ENCODE results near the gene CIB1. TPM values are rescaled to one million over a fixed set of nuclear protein-coding genes. Genes with fewer than 3 reads are reported as not detected.

Gene CIB1
- total RNA-seq, 1 experiment from 2014 or later: 40.0 TPM

- in situ Hi-C loops (cut with HindIII; ENCODE audit: low pct_unique_long_range_greater_than_20kb, low sequenced_read_pairs): no loop called here
- no peak for DNase-seq (ENCODE audit: low read depth, low spot score)
These were observed 8.7 kb downstream of the CIB1 start for GRCh38 chr15:90225047-90225446.

- in situ Hi-C loops (cut with HindIII; ENCODE audit: low pct_unique_long_range_greater_than_20kb, low sequenced_read_pairs): no loop called here
- no peak for DNase-seq (ENCODE audit: low read depth, low spot score)
These were observed 10.1 kb downstream of the CIB1 start for GRCh38 chr15:90223441-90224165.

GRCh38 chr15:90222547-90222946 is 11.2 kb downstream of the CIB1 start:
- no peak for DNase-seq (ENCODE audit: low read depth, low spot score)
- in situ Hi-C loops (cut with HindIII; ENCODE audit: low pct_unique_long_range_greater_than_20kb, low sequenced_read_pairs): no loop called here

GRCh38 chr15:90221246-90221900 is 12.4 kb downstream of the CIB1 start:
- peak; percentile 88 for DNase-seq (ENCODE audit: low read depth, low spot score)
- in situ Hi-C loops (cut with HindIII; ENCODE audit: low pct_unique_long_range_greater_than_20kb, low sequenced_read_pairs): no loop called here

- peak; percentile 50 for DNase-seq (ENCODE audit: low read depth, low spot score)
- in situ Hi-C loops (cut with HindIII; ENCODE audit: low pct_unique_long_range_greater_than_20kb, low sequenced_read_pairs): no loop called here
These were observed 14.2 kb downstream of the CIB1 start for GRCh38 chr15:90219421-90220141.

- DNase-seq (ENCODE audit: low read depth, low spot score): no peak
- in situ Hi-C loops (cut with HindIII; ENCODE audit: low pct_unique_long_range_greater_than_20kb, low sequenced_read_pairs): no loop called here
These were observed 15.9 kb downstream of the CIB1 start for GRCh38 chr15:90217671-90218394.

GRCh38 chr15:90214553-90215196 is 19.1 kb downstream of the CIB1 start:
- in situ Hi-C loops (cut with HindIII; ENCODE audit: low pct_unique_long_range_greater_than_20kb, low sequenced_read_pairs): no loop called here
- peak; percentile 54 for DNase-seq (ENCODE audit: low read depth, low spot score)

GRCh38 chr15:90213818-90214204 is 19.9 kb downstream of the CIB1 start:
- DNase-seq (ENCODE audit: low read depth, low spot score): no peak
- in situ Hi-C loops (cut with HindIII; ENCODE audit: low pct_unique_long_range_greater_than_20kb, low sequenced_read_pairs): no loop called here

- in situ Hi-C loops (cut with HindIII; ENCODE audit: low pct_unique_long_range_greater_than_20kb, low sequenced_read_pairs): no loop called here
- DNase-seq (ENCODE audit: low read depth, low spot score): no peak
These were observed 20.5 kb downstream of the CIB1 start for GRCh38 chr15:90213122-90213817.

- DNase-seq (ENCODE audit: low read depth, low spot score): no peak
- in situ Hi-C loops (cut with HindIII; ENCODE audit: low pct_unique_long_range_greater_than_20kb, low sequenced_read_pairs): no loop called here
These were observed 21.3 kb downstream of the CIB1 start for GRCh38 chr15:90212221-90213098.

GRCh38 chr15:90211440-90212143 is 22.1 kb downstream of the CIB1 start:
- in situ Hi-C loops (cut with HindIII; ENCODE audit: low pct_unique_long_range_greater_than_20kb, low sequenced_read_pairs): no loop called here
- DNase-seq (ENCODE audit: low read depth, low spot score): no peak

GRCh38 chr15:90211009-90211408 is 22.7 kb downstream of the CIB1 start:
- no peak for DNase-seq (ENCODE audit: low read depth, low spot score)
- in situ Hi-C loops (cut with HindIII; ENCODE audit: low pct_unique_long_range_greater_than_20kb, low sequenced_read_pairs): no loop called here

- in situ Hi-C loops (cut with HindIII; ENCODE audit: low pct_unique_long_range_greater_than_20kb, low sequenced_read_pairs): no loop called here
- DNase-seq (ENCODE audit: low read depth, low spot score): no peak
These were observed 23.1 kb downstream of the CIB1 start for GRCh38 chr15:90210593-90210992.

GRCh38 chr15:90209591-90209990 is 24.1 kb downstream of the CIB1 start:
- DNase-seq (ENCODE audit: low read depth, low spot score): no peak
- in situ Hi-C loops (cut with HindIII; ENCODE audit: low pct_unique_long_range_greater_than_20kb, low sequenced_read_pairs): no loop called here

GRCh38 chr15:90208356-90208755 is 25.4 kb downstream of the CIB1 start:
- in situ Hi-C loops (cut with HindIII; ENCODE audit: low pct_unique_long_range_greater_than_20kb, low sequenced_read_pairs): no loop called here
- no peak for DNase-seq (ENCODE audit: low read depth, low spot score)

- in situ Hi-C loops (cut with HindIII; ENCODE audit: low pct_unique_long_range_greater_than_20kb, low sequenced_read_pairs): no loop called here
- DNase-seq (ENCODE audit: low read depth, low spot score): no peak
These were observed 26.5 kb downstream of the CIB1 start for GRCh38 chr15:90207252-90207651.
